ENCODE results near the gene GLIS1.
A peak's percentile ranks its signal among the peaks of the same experiment; 100 is the strongest.

Gene GLIS1

GRCh38 chr1:53754484-53755312 lies 15.7 kb upstream of the GLIS1 start:
- H3K4me3 ChIP-seq (ENCODE audit: low read depth, low read length): no peak overlapping the region
- TF ChIP-seq CTCF (IDR thresholded peaks at IDR 0.05; ENCODE audit: low read depth, low read length): peak; percentile 59

- no peak overlapping the region for H3K4me3 ChIP-seq (ENCODE audit: low read depth, low read length)
- no peak for TF ChIP-seq CTCF (IDR thresholded peaks at IDR 0.05; ENCODE audit: low read depth, low read length)
Observed at GRCh38 chr1:53752281-53752680, 13.3 kb upstream of the GLIS1 start.

GRCh38 chr1:53747841-53748240 lies 8.9 kb upstream of the GLIS1 start:
- TF ChIP-seq CTCF (IDR thresholded peaks at IDR 0.05; ENCODE audit: low read depth, low read length): no peak
- H3K4me3 ChIP-seq (ENCODE audit: low read depth, low read length): no peak overlapping the region

DNA sequence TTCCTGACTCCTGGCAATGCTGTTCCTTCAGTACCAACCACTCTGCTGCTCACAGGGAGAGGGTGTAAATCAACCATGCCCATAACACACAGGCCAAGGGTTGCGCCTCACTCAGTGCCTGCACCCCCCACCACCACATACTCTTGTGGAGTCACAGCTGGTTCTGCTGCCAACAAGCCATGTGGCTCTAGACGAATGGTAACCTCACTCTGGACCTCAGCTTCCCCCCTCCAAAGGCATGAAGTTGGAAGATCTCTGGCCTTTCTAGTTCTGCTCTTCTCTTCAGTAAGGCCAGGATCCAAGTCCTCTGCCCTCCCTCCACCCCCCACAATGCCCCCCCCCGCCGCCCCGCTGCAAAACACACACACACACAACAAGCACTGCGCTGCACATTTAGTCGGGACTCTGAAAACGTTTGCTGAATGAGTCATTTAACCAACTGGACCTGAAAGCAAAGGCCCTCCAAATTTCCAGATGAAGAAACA lies 1.7 kb upstream of the GLIS1 start:
- no peak overlapping the region for H3K4me3 ChIP-seq (ENCODE audit: low read depth, low read length)
- no peak for TF ChIP-seq CTCF (IDR thresholded peaks at IDR 0.05; ENCODE audit: low read depth, low read length)

DNA sequence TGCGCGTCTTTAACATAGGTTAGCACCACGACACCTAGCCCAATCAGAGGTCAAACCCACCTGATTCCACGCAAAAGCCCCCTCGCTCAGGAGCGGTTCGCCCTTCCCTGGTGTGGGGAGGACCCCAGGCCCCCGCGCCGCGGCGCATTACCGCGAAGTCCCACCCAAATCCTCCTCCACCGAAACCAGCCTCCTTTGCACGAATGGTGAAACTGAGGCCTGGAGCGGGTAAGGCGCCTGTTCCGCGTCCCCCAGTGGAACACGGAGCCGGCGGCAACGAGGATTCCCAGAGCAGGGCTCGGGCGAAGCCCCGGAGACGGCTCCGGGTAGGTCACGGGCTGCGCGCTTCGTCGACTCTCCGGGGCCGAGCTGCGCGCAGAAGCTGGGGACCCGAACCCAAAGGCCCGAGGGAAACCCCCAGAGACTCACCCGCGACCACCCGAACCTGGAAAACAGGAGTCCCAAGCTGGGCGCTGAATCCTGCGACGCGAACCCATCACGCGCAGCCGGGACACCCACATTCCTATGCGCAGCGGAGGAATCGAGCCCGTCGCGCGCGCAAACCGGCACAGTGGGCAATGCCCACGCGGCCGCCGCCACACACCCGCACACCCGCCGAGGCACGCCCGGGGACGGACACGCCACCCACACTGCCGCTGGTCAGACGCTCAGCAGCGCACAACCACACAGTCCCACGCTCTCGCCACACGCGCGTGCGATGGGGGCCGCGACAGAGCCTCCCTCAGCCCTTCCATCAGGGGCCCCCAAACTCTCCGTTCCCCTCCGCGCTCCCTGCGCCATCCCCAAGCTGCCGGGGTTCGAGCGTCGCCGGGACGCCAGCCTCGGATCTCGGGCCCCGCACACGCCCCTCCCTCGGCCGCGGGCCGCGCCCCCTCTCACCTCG lies 507 bp downstream of the GLIS1 start:
- peak overlapping the region; percentile 62 for H3K4me3 ChIP-seq (ENCODE audit: low read depth, low read length)
- TF ChIP-seq CTCF (IDR thresholded peaks at IDR 0.05; ENCODE audit: low read depth, low read length): no peak

DNA sequence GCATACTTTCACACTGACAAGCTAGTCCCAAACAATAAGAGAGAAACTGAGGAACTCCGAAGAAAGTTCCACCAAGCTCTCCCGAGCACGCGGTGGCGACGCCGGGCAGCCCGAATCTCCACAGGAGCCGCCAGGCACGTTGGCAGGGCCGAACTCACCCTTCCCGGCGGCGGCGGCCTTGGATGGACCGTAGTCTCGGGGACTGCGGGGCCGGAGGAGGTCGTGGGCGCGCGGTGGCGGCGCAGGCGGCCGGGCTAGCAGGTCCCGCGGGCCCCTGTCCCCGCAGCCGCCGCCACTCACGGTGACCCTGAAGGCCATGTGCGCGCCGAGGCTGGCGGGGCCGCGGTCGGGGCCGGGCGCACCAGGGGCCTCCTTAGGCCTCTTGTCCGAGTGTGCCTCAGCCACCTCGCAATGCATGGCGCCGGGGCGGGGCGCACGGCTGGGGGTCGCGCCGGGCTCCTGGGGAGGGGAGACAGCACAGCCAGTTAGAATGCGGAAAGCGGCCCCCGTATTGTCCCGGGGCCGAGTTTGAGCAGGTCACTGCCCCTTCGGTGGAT lies 1.2 kb downstream of the GLIS1 start:
- H3K4me3 ChIP-seq (ENCODE audit: low read depth, low read length): no peak overlapping the region; the same call in 1 of the 2 replicates
- TF ChIP-seq CTCF (IDR thresholded peaks at IDR 0.05; ENCODE audit: low read depth, low read length): no peak

Data from WI38 (cell line).